KOPT-K1 (cell line): ENCODE results near the gene GOT1.
A peak's percentile ranks its signal among the peaks of the same experiment; 100 is the strongest.

ENCODE experiments used
- H3K27ac ChIP-seq: fragments of 200-600 bp; sonication (generic); 2 replicates; pipeline ENCODE4 v1.5.1; 2016; ENCODE audit warnings: antibody characterized with exemption, mild to moderate bottlenecking, low read depth, low read length; ENCODE audit not compliant: poor library complexity, severe bottlenecking
- H3K36me3 ChIP-seq: fragments of 200-600 bp; sonication (generic); 2 replicates; pipeline ENCODE4 v1.5.1; 2017; ENCODE audit warnings: antibody characterized with exemption, mild to moderate bottlenecking, low read length, moderate library complexity; ENCODE audit not compliant: insufficient read depth
- H3K9me3 ChIP-seq: fragments of 200-600 bp; sonication (generic); 2 replicates; pipeline ENCODE4 v1.5.1; 2017; ENCODE audit warnings: antibody characterized with exemption, low read length, mild to moderate bottlenecking; ENCODE audit not compliant: insufficient read depth, poor library complexity, severe bottlenecking

The GOT1 gene

DNA sequence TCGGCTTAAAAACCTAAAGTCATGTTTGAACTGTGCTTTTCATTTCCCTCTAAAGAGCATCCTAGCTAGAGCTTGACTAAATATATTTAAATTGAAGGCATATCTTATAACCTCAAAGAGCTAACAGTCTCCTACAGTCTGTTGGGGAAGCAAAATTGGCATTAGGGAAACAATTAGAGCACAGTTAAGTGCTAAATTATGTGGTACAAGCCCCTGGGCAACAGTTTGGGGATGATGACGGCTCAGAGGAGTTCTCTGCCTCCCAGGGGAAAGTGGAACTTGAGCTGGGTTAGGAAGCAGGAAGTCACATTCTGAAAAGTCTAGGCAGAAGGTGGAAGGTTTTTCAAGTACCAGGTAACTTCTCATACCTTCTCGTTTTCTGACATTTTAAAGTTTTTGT is 18.6 kb upstream of the GOT1 start:
- no peak overlapping the region for H3K27ac ChIP-seq
- no peaks in the 10 kb centered on the region for H3K36me3 ChIP-seq
- H3K9me3 ChIP-seq: no peaks in the 10 kb centered on the region

DNA sequence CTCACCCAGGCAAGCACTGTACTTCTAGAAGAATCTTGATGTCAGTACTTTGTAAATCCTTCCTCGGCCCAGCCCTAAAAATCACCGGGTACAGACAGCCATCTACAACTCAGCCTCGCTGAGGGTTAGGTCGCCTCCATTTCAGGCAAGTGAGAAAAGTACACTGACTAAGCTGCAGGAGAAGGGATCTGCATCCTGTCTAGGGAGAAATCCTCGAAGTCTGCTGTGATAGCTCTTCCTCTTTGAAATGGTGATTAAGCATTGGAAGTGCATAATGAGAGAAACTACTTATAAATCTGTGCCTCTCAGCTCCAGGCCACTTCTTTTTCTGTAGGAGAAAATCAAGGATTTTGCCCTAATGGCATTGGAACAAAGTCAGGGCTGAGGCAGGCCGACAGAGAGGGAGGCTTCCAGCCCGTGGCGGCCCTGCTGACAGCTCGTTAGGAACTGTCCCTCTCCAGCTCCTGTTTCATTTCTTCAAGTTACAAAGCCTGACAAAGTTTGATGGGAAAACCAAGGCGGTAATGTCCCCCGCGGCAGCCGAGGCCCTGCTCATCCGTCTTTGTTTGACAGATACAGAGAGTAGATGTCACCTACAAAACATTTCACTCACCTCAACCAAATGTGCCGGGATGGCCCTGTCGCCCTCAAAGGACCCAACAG is 14.1 kb upstream of the GOT1 start:
- no peaks in the 10 kb centered on the region for H3K36me3 ChIP-seq
- no peaks in the 10 kb centered on the region for H3K9me3 ChIP-seq
- H3K27ac ChIP-seq: no peak overlapping the region

DNA sequence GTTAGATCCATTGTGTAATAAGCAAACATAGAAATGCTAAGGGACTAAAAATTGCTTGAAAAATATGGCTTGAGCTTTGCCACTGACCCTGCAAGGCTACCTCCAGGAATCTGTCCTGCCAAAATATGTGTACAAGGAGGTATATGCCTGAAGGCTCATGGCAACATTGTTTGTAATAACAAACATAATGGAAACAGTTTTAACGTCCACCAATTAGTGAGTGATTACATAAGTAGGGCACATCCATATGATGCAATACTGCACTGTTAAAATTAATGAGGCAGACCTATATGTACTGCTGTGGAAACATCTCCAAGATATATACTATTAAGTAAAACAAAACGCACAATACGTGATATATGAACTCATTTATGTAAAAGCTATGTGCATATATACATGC is 13.1 kb upstream of the GOT1 start:
- H3K27ac ChIP-seq: no peak overlapping the region
- H3K9me3 ChIP-seq: no peaks in the 10 kb centered on the region

DNA sequence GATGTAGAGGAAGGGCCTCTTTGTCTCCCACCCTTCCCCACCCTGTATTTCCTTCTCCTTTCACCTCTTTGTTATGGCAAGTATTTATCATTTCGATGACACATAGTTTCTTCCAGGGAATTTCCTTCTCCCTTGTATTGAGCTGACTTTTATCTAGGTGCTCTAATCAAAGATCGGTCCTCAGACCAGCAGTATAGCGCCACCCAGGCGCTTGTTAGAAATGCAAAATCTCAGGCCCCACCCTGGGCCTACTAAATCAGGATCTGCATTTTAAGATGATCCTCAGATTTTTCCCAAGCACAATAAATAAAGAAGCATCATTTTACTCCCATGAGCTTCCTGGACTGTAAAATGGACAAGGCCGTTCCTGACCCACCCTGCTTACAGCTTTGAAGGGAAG is 12.0 kb upstream of the GOT1 start:
- no peak overlapping the region for H3K27ac ChIP-seq
- no peaks in the 10 kb centered on the region for H3K9me3 ChIP-seq
- peaks cover 4% of the 10 kb centered on the region for H3K36me3 ChIP-seq

More for the DNA sequence above, 13.1 kb upstream of the GOT1 start:
- no peaks in the 10 kb centered on the region for H3K36me3 ChIP-seq

DNA sequence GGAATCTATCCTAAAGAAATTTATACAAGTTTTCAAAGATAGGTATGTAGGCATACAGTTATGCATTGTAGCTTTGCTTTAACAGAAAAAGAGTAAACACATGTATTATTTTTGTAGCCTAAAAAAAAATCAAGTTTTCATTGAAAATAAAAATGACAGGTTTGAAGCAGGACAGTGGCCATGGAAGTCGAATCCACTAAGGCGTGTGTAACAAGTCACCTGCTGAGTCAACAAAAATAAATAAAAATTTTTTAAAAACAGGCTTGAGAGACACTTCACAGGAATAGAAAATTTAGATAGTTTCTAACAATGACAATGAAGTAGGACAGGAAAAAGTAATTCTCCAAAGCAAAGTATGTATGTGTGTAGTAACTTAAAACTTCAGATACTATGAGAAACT is 8.5 kb upstream of the GOT1 start:
- H3K27ac ChIP-seq: no peak overlapping the region
- H3K36me3 ChIP-seq: peaks cover 5% of the 10 kb centered on the region

DNA sequence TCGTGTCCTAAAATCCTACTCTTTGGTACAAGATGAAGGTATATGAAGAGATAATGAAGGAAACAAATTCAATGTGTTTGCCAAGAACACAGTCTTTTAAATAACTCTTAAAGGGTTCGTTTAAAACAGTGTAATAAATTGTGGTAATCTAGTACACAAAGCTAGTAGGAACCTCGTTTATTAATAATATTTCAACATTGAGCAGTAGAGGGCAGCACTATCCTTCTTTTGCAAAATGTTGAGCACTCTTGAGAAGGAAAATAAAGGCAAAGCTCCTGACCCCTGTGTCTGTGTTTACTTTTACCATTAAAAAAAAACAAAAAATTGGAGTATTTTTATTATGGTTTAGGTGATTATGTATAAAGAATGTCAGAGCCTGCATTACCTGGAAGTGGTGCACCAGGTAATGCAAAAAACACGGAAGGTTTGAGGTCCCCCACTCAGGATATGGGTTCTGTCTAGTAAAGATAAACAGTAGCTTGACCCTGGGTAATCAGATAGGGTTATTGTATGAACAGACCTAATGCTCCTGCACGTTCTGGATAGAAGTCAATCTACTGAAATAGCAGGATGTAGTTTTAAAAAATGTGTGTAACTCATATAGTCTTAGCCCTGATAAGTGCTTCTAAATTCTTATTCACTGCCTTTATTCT is 5.7 kb upstream of the GOT1 start:
- H3K36me3 ChIP-seq: peaks cover 5% of the 10 kb centered on the region
- H3K9me3 ChIP-seq: no peaks in the 10 kb centered on the region
- H3K27ac ChIP-seq: no peak overlapping the region

More for the DNA sequence above, 8.5 kb upstream of the GOT1 start:
- H3K9me3 ChIP-seq: no peaks in the 10 kb centered on the region

DNA sequence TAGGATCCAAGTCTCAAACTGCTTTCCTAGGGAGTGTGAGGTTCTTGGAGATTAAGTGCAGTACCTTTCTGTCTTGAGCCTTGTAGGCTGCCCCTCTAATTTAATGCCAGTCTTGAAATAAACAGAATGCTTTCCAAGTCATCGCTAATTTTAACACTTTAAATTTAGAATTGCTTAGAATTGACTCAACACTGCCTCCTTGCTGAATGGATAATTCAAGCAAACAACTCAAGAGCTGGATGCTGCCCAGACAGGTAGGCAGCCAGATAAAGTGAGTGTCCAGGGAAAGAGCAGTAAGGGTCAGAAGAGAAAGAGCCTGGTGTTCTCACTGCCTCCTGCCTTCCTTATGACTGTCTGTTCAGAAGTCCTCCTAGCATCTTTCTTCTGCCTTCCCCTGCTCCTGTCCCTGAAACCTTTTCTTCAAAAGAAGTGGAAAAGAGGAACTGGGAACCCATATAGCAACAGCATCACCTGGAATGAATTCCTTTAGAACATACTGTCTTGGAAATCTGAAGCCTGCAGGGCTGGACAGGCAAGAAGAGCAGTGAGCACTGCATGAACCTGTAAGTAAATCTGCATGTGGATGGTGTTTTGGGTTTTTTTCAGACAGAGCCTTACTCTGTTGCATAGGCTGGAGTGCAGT is 3.1 kb upstream of the GOT1 start:
- no peaks in the 10 kb centered on the region for H3K9me3 ChIP-seq
- peaks cover 5% of the 10 kb centered on the region for H3K36me3 ChIP-seq
- no peak overlapping the region for H3K27ac ChIP-seq

DNA sequence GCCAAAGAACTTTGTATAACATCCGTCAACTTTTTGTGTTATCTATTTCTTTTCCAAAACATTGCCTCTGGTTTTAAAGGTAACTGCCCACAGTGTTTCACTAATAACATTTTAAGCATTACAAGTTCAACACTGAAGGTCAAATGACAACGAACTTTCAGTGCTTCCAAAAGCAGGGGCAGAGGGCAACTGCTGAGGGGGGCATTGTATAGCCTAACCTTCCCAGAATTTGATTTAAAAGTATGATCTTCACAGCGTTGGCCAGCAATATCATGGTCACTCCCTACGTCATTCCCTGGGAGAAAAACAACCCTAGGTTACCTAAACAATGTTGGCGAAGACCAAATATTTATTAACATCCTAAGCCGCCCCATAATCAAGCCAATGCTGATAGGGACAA is 2.5 kb upstream of the GOT1 start:
- H3K27ac ChIP-seq: no peak overlapping the region
- no peaks in the 10 kb centered on the region for H3K9me3 ChIP-seq
- H3K36me3 ChIP-seq: peaks cover 5% of the 10 kb centered on the region

DNA sequence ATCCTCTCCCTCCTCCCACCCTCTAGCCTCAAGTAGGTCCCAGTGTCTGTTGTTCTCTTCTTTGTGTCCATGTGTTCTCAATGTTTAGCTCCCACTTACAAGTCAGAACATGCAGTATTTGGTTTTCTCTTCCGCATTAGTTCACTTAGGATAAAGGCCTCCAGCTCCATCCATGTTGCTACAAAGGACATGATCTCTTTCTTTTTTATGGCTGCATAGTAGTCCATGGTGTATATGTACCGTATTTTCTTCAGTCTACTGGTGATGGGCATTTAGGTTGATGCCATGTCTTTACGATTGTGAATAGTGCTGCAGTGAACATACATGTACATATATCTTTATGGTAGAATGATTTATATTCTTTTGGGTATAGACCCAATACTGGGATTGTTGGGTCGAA is 1.6 kb upstream of the GOT1 start:
- no peaks in the 10 kb centered on the region for H3K9me3 ChIP-seq
- no peaks in the 10 kb centered on the region for H3K36me3 ChIP-seq
- H3K27ac ChIP-seq: no peak overlapping the region

DNA sequence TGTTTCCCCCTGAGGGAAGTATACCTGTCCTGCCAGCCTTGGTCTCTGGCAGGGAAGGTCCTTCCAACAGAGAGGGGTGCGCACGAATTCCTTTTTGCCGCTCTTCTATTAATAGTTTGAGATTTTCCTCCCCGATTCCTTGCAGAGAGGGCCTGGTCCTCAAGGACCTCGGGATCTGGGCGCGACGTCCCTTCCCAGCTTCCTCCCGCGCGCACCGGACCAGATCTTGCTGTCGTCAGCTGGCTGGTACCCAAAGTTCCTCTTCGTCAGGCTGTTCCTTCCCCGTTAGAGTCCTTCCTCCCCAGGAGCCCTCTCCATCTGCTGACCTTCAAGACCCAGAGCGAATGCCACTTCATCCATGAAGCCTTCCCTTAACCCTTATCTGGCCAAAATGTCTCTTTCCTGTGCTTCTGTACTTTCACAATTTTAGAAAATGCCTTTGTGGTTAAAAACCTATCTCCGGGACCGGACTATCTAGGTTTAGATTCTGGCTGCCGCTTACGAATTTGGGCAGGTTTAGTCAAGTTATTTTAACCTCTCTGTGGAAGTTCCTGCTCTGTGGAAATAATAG is 851 bp upstream of the GOT1 start:
- H3K9me3 ChIP-seq: no peaks in the 10 kb centered on the region
- peak overlapping the region; percentile 65 for H3K27ac ChIP-seq
- H3K36me3 ChIP-seq: no peaks in the 10 kb centered on the region

DNA sequence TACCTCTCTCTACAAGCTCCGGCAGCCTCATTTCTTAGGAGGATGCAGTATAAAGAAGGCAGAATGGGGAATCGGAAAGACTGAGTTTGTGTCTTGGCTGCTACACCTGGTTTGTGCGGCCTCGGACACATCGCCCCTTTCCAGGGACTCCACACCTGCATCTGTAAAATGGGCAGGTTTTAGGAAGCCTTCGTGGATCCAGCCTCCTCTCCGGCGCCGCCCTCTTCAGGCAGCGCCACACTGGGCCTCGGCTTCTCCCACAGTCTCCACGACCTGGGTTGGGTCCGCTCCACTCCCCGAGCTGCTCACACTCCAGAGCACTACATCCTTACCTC is 341 bp downstream of the GOT1 start:
- Histone ChIP-seq H3K36me3 (peaks cover 6% of the 10 kb centered on the region; the same call in 1 of the 2 replicates), H3K27ac (peak overlapping the region; percentile 65), H3K9me3 (no peaks in the 10 kb centered on the region)

DNA sequence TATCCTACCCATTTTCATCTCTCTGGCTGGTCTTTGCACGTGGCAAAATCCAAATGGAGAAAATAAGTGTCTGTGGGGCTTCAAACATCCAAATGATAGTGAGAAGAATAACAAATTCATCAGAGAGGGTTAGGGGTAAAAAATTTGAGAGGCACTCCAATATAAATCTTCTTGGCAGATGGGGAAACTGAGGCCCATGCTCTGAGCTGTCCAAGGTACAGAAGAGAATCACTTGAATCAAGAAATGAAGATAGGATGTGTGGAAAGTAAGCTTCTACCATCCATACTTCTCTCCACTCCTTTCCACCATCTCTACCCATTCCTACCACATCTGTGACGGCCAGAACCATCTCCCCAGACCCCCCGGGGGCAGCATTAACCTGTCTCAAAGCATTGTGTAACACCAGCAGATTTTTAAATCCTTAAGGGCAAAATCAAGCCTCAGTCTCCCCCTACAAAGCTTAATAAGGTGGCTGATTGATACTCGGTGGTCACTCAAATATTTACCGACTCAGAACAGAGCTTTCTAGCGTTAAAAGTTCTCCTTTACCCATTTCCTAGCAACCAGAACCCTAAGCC is 818 bp downstream of the GOT1 start:
- Histone ChIP-seq H3K9me3 (no peaks in the 10 kb centered on the region), H3K27ac (peak overlapping the region; percentile 65), H3K36me3 (peaks cover 11% of the 10 kb centered on the region; the same call in 1 of the 2 replicates)

DNA sequence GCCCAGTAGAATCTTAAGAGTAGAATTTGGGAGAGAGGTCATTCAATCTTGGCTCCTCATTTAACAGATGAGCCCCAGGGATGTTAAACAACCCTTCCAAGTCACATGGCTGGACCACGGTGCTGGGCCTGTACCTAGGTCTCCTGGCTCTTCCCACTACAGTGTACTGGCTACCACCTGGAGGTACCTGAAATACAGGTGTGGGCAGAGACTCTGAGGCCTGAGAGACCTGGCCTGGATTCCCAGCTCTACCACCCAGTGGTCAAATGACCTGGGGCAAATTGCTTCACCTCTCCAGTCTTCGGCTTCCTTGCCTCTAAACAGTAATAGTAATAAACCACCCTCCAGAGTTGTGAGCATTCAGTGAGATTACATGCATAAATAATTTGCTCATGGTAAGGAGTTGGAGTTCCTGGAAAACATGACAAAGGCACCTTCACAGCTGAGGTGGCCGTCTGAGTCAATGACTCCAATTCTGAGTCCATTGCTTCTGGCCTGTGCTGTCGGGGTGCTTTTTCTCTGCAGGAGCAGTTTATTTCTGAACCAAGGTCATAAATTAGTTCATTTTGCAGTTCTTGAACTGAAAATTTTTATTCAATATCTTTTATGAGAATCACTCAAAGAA is 2.7 kb downstream of the GOT1 start:
- Histone ChIP-seq H3K36me3 (peaks cover 12% of the 10 kb centered on the region; the same call in 1 of the 2 replicates), H3K9me3 (no peaks in the 10 kb centered on the region)

DNA sequence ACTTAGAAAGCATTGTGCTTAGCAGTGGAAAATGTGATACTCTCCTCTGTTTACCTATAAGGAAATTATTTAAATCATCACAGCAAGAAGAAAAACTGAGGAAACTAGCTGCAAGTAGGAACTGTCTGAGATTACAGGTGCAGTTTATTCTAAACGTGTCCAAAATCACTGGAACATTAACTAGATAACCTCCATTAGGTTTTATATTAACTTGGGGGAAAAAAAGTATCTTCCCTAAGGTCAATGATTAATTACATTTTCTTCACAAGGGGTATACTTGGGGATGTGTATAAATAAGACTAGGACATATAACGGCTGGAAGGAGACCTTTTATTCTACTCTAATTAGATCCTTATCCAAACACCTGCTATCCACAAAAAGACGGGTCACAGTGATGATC is 3.7 kb downstream of the GOT1 start:
- Histone ChIP-seq H3K27ac (no peak overlapping the region), H3K36me3 (peaks cover 12% of the 10 kb centered on the region; the same call in 1 of the 2 replicates), H3K9me3 (no peaks in the 10 kb centered on the region)

More for the DNA sequence above, 2.7 kb downstream of the GOT1 start:
- no peak overlapping the region for H3K27ac ChIP-seq

DNA sequence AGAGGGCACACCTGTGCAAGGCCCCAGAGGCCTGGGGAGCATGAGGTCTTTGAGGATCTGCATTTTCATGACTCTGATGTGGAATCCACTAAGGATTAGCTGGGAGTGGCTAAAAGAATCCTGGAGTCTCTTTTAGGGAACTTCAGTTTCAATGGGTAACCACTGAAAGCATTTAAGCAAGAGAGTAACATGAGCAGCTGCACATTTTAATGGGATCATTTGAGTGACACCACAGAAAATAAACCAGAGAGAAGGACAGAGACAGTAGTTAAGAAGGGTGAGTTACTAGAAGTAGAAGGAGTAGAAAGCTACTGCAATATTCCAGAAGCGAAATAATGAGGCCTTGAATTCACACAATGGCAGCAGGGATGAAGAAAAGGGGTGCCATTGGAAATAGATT is 5.2 kb downstream of the GOT1 start:
- H3K27ac ChIP-seq: no peak overlapping the region

More for the DNA sequence above, 5.2 kb downstream of the GOT1 start:
- Histone ChIP-seq H3K9me3 (no peaks in the 10 kb centered on the region), H3K36me3 (peaks cover 14% of the 10 kb centered on the region)
